Esophagus squamous epithelium (tissue), 4 donors: ENCODE data around the gene ITPRIP.

Experiments
- POLR2A ChIP-seq, 4 donors: fragments of 450-650 bp; IDR thresholded peaks; one replicate each; pipeline ENCODE4 v1.6.1; 2017; ENCODE audit warnings: antibody characterized with exemption in 4 of 4, mild to moderate bottlenecking in 4 of 4, moderate library complexity in 3 of 4
- TF ChIP-seq, protein P1 (sequence below), 6 experiments: fragments of 450-650 bp in 4 of 6; fragments of 200-600 bp in 2 of 6; sonication (generic) in 2 of 6; IDR thresholded peaks; one replicate each; pipeline ENCODE4 v1.5.1; 2016 to 2019; ENCODE audit warnings: antibody characterized with exemption in 6 of 6, mild to moderate bottlenecking in 4 of 6, moderate library complexity in 4 of 6

GRCh38 chr10:104321226-104321625 lies 17.0 kb downstream of the ITPRIP start:
- TF ChIP-seq, protein P1, sequence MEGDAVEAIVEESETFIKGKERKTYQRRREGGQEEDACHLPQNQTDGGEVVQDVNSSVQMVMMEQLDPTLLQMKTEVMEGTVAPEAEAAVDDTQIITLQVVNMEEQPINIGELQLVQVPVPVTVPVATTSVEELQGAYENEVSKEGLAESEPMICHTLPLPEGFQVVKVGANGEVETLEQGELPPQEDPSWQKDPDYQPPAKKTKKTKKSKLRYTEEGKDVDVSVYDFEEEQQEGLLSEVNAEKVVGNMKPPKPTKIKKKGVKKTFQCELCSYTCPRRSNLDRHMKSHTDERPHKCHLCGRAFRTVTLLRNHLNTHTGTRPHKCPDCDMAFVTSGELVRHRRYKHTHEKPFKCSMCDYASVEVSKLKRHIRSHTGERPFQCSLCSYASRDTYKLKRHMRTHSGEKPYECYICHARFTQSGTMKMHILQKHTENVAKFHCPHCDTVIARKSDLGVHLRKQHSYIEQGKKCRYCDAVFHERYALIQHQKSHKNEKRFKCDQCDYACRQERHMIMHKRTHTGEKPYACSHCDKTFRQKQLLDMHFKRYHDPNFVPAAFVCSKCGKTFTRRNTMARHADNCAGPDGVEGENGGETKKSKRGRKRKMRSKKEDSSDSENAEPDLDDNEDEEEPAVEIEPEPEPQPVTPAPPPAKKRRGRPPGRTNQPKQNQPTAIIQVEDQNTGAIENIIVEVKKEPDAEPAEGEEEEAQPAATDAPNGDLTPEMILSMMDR (IDR thresholded peaks at IDR 0.05): no peak
- TF ChIP-seq POLR2A (IDR thresholded peaks at IDR 0.05): no peak
